Tibial nerve (tissue), 4 donors: ENCODE measurements around the gene PCED1B.

Source experiments
- EP300 ChIP-seq, 2 donors: sonication (generic); formaldehyde crosslinking; IDR thresholded peaks; one replicate each; pipeline ENCODE4 v1.6.1; 2017; ENCODE audit warnings: antibody characterized with exemption in 2 of 2, mild to moderate bottlenecking in 1 of 2
- POLR2A ChIP-seq, 2 donors: fragments of 450-650 bp; IDR thresholded peaks; one replicate each; pipeline ENCODE4 v1.6.1; 2017; ENCODE audit warnings: antibody characterized with exemption in 2 of 2, mild to moderate bottlenecking in 2 of 2, moderate library complexity in 2 of 2
- TF ChIP-seq, protein P1 (sequence below), 5 experiments: fragments of 200-600 bp in 3 of 5; fragments of 450-650 bp in 2 of 5; sonication (generic) in 3 of 5; IDR thresholded peaks; one replicate each; pipeline ENCODE4 v1.5.1; 2016 to 2019; ENCODE audit warnings: antibody characterized with exemption in 5 of 5, mild to moderate bottlenecking in 3 of 5, moderate library complexity in 2 of 5

- TF ChIP-seq EP300 (IDR thresholded peaks at IDR 0.05) = no peak
- no peak for TF ChIP-seq POLR2A (IDR thresholded peaks at IDR 0.05)
- TF ChIP-seq, protein P1, sequence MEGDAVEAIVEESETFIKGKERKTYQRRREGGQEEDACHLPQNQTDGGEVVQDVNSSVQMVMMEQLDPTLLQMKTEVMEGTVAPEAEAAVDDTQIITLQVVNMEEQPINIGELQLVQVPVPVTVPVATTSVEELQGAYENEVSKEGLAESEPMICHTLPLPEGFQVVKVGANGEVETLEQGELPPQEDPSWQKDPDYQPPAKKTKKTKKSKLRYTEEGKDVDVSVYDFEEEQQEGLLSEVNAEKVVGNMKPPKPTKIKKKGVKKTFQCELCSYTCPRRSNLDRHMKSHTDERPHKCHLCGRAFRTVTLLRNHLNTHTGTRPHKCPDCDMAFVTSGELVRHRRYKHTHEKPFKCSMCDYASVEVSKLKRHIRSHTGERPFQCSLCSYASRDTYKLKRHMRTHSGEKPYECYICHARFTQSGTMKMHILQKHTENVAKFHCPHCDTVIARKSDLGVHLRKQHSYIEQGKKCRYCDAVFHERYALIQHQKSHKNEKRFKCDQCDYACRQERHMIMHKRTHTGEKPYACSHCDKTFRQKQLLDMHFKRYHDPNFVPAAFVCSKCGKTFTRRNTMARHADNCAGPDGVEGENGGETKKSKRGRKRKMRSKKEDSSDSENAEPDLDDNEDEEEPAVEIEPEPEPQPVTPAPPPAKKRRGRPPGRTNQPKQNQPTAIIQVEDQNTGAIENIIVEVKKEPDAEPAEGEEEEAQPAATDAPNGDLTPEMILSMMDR (IDR thresholded peaks at IDR 0.05) = no peak
These were observed 144.4 kb downstream of the PCED1B start for GRCh38 chr12:47223848-47224213.
